Measurements from ENCODE around the gene C16orf92.
A peak's percentile ranks its signal among the peaks of the same experiment; 100 is the strongest.

Gene C16orf92

DNA sequence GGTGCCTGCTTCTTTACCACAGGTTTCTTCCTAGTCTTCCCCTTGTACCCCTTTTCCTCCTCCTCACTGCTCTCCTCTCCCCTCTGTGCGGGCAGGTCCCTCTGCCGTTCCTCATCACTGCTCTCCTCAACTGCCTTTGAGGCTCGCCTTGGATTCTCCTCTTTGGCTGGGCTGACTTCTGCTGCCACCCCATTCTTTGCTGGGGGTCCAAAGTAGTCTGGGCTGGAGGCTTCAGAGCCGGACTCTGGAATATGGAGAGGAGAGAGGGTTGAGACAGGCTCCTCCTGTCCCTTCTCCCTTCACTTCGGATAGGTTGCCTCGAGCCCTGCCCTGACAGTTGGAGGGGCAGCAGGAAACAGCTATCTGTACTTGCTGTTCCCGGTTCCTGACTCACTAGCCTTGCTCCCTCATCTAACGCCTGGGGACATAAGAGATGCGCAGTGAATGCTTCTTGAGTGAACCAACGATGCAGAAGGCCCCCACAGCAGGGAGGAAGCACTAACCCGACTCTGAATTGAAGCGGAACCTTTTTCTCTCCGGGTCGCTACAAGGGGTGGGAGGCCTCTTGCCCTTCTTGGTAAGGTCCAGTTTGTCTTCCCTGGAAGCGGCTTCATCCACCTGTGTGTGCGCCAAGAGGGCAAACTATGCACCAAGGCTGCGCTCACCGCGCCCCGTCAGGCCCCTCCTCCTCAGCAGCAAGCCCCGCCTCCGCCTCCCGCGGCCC, 28.2 kb upstream of the C16orf92 start:
- no peak for TF ChIP-seq CTCF (IDR thresholded peaks at IDR 0.05; ENCODE audit: low read length, missing control alignments)
- DNase-seq (ENCODE audit: low read depth): peak; percentile 36

DNA sequence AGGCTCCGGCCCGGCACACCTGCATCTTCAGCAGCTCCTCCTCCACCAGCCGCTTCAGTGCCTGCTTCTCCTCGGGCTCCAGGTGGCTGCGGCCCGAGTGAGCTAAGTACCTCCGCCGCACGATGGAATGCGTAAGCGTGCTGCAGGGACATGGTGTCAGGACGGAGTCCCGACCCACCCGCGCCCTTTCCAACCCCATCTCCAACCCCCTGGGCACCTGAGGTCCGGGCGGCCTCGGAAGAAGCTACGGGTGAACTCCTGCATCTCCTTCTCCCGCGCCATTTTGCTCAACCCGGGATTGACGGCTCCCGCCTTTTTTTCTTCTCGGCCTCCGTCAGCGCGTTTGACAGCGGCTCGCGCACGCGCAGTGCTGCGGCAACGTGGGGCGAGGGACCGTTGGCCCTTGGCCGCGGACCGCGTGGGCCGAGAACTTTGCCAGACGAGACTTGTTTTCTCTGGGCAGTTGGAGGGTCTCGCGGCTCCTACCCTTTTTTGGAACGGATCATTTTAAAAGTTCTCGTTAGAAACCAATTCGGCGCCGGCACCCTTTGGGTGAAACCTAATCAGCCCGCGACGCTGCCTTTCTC, 27.6 kb upstream of the C16orf92 start, which contains the start of gene HIRIP3:
HIRIP3 (minus strand) TSS at position 294 of the 587 bp plus-strand sequence; CDS start at position 282, 12 bp downstream.
- H3K4me3 ChIP-seq (replicated peaks; ENCODE audit: low read depth, low read length): peak within 1 kb of the TSS; percentile 68
- DNase-seq (ENCODE audit: low read depth): peak; percentile 80
- TF ChIP-seq CTCF (IDR thresholded peaks at IDR 0.05; ENCODE audit: low read length, missing control alignments): no peak

More for the DNA sequence above, 28.2 kb upstream of the C16orf92 start:
- H3K4me3 ChIP-seq (replicated peaks; ENCODE audit: low read depth, low read length): peak overlapping the region; percentile 68

GRCh38 chr16:29995911-29996765, 26.9 kb upstream of the C16orf92 start, which contains the start of gene INO80E:
TSS of gene INO80E (plus strand) at chr16:29996241. CDS start at chr16:29996311, 70 bp downstream.
- H3K4me3 ChIP-seq (replicated peaks; ENCODE audit: low read depth, low read length): peak within 1 kb of the TSS; percentile 68
- DNase-seq (ENCODE audit: low read depth): peak; percentile 95
- no peak for TF ChIP-seq CTCF (IDR thresholded peaks at IDR 0.05; ENCODE audit: low read length, missing control alignments)

DNA sequence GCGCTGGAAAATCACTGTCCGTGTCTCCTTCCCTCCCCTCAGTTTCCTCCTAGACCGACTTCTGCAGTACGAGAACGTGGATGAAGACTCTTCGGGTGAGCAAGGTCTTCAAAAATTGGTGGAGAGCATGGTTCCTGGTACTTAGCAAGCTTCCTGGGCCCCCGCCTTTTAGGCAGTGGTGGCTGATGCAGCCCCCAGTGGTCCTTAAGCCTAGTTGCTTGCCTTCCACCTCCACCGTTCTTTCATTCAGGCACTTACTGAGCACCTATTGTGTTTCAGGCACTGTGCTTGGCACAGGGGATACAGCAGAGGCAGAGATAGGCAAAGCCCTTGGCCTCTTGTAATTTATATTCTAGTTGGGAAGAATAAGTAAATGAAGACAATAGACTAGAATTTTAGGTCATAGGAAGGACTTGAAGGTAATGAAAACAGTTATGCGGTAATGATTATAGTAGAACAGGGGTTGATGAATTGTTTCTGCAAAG, 26.2 kb upstream of the C16orf92 start:
- DNase-seq (ENCODE audit: low read depth): no peak
- TF ChIP-seq CTCF (IDR thresholded peaks at IDR 0.05; ENCODE audit: low read length, missing control alignments): no peak
- peak overlapping the region; percentile 68 for H3K4me3 ChIP-seq (replicated peaks; ENCODE audit: low read depth, low read length)

- no peak for TF ChIP-seq CTCF (IDR thresholded peaks at IDR 0.05; ENCODE audit: low read length, missing control alignments)
- H3K4me3 ChIP-seq (replicated peaks; ENCODE audit: low read depth, low read length): no peak overlapping the region
- no peak for DNase-seq (ENCODE audit: low read depth)
Measured at GRCh38 chr16:29999605-30000004, 23.4 kb upstream of the C16orf92 start.

- TF ChIP-seq CTCF (IDR thresholded peaks at IDR 0.05; ENCODE audit: low read length, missing control alignments): no peak
- no peak overlapping the region for H3K4me3 ChIP-seq (replicated peaks; ENCODE audit: low read depth, low read length)
- no peak for DNase-seq (ENCODE audit: low read depth)
Measured at GRCh38 chr16:30000735-30001631, 22.0 kb upstream of the C16orf92 start.
